NB4 (cell line): Measurements from ENCODE around the gene EFNA4.

Experiments
- DNase-seq: peaks from one replicate; pipeline ENCODE4 v3.0.0; 2010; ENCODE audit warnings: low read depth
- H3K4me3 ChIP-seq: one replicate; pipeline ENCODE4 v1.5.1; 2011; ENCODE audit warnings: mild to moderate bottlenecking, low read depth, low read length, moderate library complexity
- MYC ChIP-seq: IDR thresholded peaks from 2 replicates; pipeline ENCODE4 v1.6.1; 2011; ENCODE audit warnings: low read depth, low read length
- POLR2A ChIP-seq: IDR thresholded peaks from 2 replicates; pipeline ENCODE4 v1.6.1; 2011; ENCODE audit warnings: mild to moderate bottlenecking; ENCODE audit not compliant: insufficient read length; ENCODE audit errors: extremely low read depth
- TF ChIP-seq, protein P1 (sequence below): IDR thresholded peaks from 2 replicates; pipeline ENCODE4 v1.6.1; 2011; ENCODE audit warnings: low read depth, low read length
- TF ChIP-seq, protein P2 (sequence below): IDR thresholded peaks from one replicate; pipeline ENCODE4 v1.5.1; 2012; ENCODE audit warnings: low read depth, low read length

Gene EFNA4

DNA sequence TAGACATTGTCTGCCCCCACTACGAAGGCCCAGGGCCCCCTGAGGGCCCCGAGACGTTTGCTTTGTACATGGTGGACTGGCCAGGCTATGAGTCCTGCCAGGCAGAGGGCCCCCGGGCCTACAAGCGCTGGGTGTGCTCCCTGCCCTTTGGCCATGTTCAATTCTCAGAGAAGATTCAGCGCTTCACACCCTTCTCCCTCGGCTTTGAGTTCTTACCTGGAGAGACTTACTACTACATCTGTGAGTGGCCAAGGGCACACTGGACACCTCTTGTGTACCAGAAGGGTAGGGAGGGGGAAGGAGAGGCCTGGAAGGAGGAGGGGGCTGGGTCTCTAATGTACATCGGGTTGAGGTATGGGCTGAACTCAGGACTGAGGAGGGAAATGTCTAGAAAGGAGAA, 3.2 kb downstream of the EFNA4 start:
- TF ChIP-seq MYC (no peak), POLR2A (no peak)
- TF ChIP-seq, protein P1, sequence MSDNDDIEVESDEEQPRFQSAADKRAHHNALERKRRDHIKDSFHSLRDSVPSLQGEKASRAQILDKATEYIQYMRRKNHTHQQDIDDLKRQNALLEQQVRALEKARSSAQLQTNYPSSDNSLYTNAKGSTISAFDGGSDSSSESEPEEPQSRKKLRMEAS: no peak
- TF ChIP-seq, protein P2, sequence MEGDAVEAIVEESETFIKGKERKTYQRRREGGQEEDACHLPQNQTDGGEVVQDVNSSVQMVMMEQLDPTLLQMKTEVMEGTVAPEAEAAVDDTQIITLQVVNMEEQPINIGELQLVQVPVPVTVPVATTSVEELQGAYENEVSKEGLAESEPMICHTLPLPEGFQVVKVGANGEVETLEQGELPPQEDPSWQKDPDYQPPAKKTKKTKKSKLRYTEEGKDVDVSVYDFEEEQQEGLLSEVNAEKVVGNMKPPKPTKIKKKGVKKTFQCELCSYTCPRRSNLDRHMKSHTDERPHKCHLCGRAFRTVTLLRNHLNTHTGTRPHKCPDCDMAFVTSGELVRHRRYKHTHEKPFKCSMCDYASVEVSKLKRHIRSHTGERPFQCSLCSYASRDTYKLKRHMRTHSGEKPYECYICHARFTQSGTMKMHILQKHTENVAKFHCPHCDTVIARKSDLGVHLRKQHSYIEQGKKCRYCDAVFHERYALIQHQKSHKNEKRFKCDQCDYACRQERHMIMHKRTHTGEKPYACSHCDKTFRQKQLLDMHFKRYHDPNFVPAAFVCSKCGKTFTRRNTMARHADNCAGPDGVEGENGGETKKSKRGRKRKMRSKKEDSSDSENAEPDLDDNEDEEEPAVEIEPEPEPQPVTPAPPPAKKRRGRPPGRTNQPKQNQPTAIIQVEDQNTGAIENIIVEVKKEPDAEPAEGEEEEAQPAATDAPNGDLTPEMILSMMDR: no peak
- no peak for DNase-seq
- no peak overlapping the region for H3K4me3 ChIP-seq

DNA sequence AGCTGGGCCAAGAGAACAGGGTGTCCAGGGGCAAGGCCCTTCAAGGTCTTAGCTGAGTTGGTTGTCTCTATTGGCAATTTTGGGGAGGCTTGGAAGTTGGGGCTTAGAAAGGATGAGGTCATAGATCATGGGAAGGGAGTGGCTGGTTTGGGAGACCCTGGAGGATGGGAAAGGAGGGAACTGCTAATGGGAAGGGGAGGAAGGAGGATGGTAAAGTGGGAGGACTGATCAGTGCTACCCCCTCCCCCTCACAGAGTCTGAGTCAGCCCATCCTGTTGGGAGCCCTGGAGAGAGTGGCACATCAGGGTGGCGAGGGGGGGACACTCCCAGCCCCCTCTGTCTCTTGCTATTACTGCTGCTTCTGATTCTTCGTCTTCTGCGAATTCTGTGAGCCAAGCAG, 5.1 kb downstream of the EFNA4 start:
- TF ChIP-seq, protein P2: no peak
- TF ChIP-seq, protein P1: no peak
- TF ChIP-seq POLR2A (no peak), MYC (no peak)
- no peak overlapping the region for H3K4me3 ChIP-seq
- DNase-seq: no peak

DNA sequence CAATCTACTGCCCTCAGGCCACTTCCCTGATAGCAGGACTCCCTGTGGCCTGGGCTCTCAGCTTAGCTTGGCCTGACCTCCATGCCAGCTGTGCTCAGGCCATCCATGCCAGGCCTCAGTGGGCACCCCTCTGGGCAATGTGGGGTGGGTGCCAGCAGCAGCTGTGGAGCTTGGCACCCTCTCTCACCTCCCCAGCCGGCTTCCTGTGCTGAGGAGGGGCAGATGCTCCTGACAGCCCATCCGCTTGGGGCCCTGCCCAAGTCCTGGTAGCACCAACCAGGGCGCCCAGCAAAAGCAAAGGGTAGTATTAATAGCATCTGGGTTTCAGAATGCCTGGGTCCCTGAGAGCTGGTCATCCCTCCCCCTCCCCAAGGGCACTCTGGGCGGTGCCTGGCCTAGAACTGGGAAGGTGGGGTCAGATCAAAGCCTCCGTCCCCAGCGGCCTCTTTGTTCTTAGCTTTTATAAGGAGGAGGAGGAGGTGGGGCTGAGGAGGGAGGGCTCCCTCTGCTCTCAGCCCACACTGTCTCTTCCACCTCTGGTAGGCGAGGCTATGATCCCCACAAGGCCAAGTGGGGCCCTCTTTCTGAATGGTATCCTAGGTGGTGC, 6.1 kb downstream of the EFNA4 start:
- TF ChIP-seq, protein P2: no peak
- TF ChIP-seq, protein P1: no peak
- TF ChIP-seq MYC (no peak), POLR2A (no peak)
- H3K4me3 ChIP-seq: no peak overlapping the region
- no peak for DNase-seq

DNA sequence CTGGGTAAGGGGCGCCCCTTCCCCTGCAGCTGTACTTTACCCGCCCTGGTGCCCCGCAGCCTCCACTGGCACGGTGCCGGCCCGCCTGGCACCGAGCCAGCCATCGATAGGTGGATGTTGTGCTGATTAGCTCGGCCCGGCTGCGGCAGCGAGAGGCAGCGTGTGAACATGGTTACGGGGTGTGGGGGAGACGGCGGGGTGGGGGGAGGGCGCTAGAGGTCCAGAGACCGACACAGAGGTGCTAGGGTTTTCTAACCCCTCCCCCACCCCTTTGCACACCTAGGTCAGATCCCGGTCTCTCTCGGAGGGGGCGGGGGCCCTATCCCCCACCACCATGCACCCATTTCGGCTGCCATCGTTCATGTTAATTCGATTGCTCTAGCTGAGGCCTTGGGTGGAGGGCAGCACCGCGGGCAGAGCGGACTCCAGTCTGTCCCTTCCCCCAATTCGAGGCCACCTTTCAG, 6.7 kb downstream of the EFNA4 start:
- TF ChIP-seq, protein P1: no peak
- TF ChIP-seq POLR2A: no peak
- TF ChIP-seq MYC: no peak
- TF ChIP-seq, protein P2: no peak
- H3K4me3 ChIP-seq: no peak overlapping the region
- DNase-seq: no peak

DNA sequence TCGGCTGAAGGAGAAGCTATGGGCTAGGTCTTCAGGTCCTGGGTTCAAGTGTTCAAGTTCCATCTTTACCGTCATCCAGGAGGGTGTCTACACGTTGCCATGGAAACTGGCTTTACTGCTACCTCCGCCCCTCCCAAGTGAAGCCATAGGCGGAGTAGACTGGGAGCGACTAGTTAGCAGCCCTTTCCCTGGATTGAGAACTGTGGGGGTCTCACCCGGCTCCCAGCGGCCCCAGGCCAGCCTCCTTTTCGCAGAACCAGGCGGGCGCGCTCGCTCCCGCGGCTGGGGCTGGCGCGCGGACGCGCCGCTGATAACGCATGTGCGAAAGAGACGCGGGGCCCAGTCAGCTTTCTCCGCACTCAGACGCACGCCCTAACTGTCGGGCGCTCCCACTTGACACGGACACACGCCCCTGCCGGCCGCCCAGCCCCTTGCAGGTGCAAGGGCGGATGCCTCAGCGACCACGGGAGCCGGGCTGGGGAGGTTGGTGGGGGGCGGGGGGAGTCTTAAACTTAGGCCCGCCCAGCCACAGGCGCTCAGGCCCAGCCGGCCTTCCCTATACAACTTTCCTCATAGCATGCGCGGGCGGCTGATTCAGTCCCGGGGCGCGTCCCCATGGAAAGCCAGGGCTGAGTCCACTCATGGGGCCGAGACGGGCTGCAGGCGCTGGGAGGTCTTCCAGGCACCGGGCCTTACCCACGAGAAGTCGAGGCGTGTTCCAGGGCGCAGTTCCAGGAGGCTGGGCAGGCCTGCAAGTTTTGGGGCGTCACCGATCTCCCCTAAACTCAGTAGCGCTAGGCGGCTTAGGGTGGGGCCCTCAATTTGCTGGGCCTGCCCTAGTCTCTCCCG, 7.4 kb downstream of the EFNA4 start:
- TF ChIP-seq, protein P2: no peak
- no peak for TF ChIP-seq MYC
- no peak for TF ChIP-seq POLR2A
- TF ChIP-seq, protein P1: no peak
- peak; percentile 71 for DNase-seq
- H3K4me3 ChIP-seq: no peak overlapping the region
